ENCODE measurements around the gene RERE. TPM values are rescaled to one million over a fixed set of nuclear protein-coding genes. Genes with fewer than 3 reads are reported as not detected.
A peak's percentile ranks its signal among the peaks of the same experiment; 100 is the strongest.

Gene RERE
- total RNA-seq, 1 experiment from 2014 or later: 161 TPM

- no peak for TF ChIP-seq HMGXB4 (CRISPR knock-in tag; IDR thresholded peaks at IDR 0.05)
- no peak for TF ChIP-seq FOXK1 (CRISPR knock-in tag; IDR thresholded peaks at IDR 0.05)
- no peak for TF ChIP-seq ZNF121 (CRISPR knock-in tag; IDR thresholded peaks at IDR 0.05)
Observed at GRCh38 chr1:8382608-8383505, 434.6 kb downstream of the RERE start (continued).

GRCh38 chr1:8382051-8382505 lies 435.4 kb downstream of the RERE start:
- H3K4me1 Mint-ChIP-seq: peaks cover 81% of the 10 kb centered on the region
- H3K9me3 Mint-ChIP-seq: no peaks in the 10 kb centered on the region
- peak overlapping the region; percentile 75 for H3K27ac Mint-ChIP-seq
- ChIA-PET POLR2A (interaction anchor here (1.1 kb wide), 1 partner anchor 23 kb away, joined by 3 read pairs; no protein-coding TSS in a partner anchor), CTCF (interaction anchor here (0.5 to 1.6 kb wide), 10 partner anchors 11 to 467 kb away, joined by 3 to 7 read pairs (median 4); no protein-coding TSS in a partner anchor)
- H3K4me3 Mint-ChIP-seq: no peak overlapping the region
- no peaks in the 10 kb centered on the region for H3K27me3 Mint-ChIP-seq (ENCODE audit: low read depth)
- no peak for DNase-seq (ENCODE audit: low spot score)
- H3K36me3 Mint-ChIP-seq: 0 out of 2 replicates have a peak, but pooled peaks cover 2% of the 10 kb centered on the region
- ATAC-seq: peak; percentile 79
- TF ChIP-seq, protein P1, sequence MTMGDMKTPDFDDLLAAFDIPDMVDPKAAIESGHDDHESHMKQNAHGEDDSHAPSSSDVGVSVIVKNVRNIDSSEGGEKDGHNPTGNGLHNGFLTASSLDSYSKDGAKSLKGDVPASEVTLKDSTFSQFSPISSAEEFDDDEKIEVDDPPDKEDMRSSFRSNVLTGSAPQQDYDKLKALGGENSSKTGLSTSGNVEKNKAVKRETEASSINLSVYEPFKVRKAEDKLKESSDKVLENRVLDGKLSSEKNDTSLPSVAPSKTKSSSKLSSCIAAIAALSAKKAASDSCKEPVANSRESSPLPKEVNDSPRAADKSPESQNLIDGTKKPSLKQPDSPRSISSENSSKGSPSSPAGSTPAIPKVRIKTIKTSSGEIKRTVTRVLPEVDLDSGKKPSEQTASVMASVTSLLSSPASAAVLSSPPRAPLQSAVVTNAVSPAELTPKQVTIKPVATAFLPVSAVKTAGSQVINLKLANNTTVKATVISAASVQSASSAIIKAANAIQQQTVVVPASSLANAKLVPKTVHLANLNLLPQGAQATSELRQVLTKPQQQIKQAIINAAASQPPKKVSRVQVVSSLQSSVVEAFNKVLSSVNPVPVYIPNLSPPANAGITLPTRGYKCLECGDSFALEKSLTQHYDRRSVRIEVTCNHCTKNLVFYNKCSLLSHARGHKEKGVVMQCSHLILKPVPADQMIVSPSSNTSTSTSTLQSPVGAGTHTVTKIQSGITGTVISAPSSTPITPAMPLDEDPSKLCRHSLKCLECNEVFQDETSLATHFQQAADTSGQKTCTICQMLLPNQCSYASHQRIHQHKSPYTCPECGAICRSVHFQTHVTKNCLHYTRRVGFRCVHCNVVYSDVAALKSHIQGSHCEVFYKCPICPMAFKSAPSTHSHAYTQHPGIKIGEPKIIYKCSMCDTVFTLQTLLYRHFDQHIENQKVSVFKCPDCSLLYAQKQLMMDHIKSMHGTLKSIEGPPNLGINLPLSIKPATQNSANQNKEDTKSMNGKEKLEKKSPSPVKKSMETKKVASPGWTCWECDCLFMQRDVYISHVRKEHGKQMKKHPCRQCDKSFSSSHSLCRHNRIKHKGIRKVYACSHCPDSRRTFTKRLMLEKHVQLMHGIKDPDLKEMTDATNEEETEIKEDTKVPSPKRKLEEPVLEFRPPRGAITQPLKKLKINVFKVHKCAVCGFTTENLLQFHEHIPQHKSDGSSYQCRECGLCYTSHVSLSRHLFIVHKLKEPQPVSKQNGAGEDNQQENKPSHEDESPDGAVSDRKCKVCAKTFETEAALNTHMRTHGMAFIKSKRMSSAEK (CRISPR knock-in tag; IDR thresholded peaks at IDR 0.05; ENCODE audit: borderline replicate concordance): no peak
- TF ChIP-seq JUN (CRISPR knock-in tag; IDR thresholded peaks at IDR 0.05) (no peak), HMGA2 (CRISPR knock-in tag; IDR thresholded peaks at IDR 0.05) (no peak), MLX (CRISPR knock-in tag; IDR thresholded peaks at IDR 0.05) (no peak), ZMAT4 (CRISPR knock-in tag; IDR thresholded peaks at IDR 0.05) (no peak), ZBTB21 (CRISPR knock-in tag; IDR thresholded peaks at IDR 0.05; ENCODE audit: borderline replicate concordance) (no peak), ZNF512 (CRISPR knock-in tag; IDR thresholded peaks at IDR 0.05; ENCODE audit: borderline replicate concordance) (no peak), NFATC4 (CRISPR knock-in tag; IDR thresholded peaks at IDR 0.05) (no peak), SMAD4 (CRISPR knock-in tag; IDR thresholded peaks at IDR 0.05) (no peak), TCF7 (CRISPR knock-in tag; IDR thresholded peaks at IDR 0.05; ENCODE audit: low read depth) (no peak)
- TF ChIP-seq, protein P2, sequence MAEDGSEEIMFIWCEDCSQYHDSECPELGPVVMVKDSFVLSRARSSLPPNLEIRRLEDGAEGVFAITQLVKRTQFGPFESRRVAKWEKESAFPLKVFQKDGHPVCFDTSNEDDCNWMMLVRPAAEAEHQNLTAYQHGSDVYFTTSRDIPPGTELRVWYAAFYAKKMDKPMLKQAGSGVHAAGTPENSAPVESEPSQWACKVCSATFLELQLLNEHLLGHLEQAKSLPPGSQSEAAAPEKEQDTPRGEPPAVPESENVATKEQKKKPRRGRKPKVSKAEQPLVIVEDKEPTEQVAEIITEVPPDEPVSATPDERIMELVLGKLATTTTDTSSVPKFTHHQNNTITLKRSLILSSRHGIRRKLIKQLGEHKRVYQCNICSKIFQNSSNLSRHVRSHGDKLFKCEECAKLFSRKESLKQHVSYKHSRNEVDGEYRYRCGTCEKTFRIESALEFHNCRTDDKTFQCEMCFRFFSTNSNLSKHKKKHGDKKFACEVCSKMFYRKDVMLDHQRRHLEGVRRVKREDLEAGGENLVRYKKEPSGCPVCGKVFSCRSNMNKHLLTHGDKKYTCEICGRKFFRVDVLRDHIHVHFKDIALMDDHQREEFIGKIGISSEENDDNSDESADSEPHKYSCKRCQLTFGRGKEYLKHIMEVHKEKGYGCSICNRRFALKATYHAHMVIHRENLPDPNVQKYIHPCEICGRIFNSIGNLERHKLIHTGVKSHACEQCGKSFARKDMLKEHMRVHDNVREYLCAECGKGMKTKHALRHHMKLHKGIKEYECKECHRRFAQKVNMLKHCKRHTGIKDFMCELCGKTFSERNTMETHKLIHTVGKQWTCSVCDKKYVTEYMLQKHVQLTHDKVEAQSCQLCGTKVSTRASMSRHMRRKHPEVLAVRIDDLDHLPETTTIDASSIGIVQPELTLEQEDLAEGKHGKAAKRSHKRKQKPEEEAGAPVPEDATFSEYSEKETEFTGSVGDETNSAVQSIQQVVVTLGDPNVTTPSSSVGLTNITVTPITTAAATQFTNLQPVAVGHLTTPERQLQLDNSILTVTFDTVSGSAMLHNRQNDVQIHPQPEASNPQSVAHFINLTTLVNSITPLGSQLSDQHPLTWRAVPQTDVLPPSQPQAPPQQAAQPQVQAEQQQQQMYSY (CRISPR knock-in tag; IDR thresholded peaks at IDR 0.05): no peak
- TF ChIP-seq, protein P3, sequence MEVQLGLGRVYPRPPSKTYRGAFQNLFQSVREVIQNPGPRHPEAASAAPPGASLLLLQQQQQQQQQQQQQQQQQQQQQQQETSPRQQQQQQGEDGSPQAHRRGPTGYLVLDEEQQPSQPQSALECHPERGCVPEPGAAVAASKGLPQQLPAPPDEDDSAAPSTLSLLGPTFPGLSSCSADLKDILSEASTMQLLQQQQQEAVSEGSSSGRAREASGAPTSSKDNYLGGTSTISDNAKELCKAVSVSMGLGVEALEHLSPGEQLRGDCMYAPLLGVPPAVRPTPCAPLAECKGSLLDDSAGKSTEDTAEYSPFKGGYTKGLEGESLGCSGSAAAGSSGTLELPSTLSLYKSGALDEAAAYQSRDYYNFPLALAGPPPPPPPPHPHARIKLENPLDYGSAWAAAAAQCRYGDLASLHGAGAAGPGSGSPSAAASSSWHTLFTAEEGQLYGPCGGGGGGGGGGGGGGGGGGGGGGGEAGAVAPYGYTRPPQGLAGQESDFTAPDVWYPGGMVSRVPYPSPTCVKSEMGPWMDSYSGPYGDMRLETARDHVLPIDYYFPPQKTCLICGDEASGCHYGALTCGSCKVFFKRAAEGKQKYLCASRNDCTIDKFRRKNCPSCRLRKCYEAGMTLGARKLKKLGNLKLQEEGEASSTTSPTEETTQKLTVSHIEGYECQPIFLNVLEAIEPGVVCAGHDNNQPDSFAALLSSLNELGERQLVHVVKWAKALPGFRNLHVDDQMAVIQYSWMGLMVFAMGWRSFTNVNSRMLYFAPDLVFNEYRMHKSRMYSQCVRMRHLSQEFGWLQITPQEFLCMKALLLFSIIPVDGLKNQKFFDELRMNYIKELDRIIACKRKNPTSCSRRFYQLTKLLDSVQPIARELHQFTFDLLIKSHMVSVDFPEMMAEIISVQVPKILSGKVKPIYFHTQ (CRISPR knock-in tag; IDR thresholded peaks at IDR 0.05): no peak

All from WTC11 (cell line).